Fibroblast of lung (primary cell): ENCODE data around the gene LUC7L.

ENCODE experiments used
- EZH2 ChIP-seq: IDR thresholded peaks from 2 replicates; pipeline ENCODE4 v1.5.1; 2012; ENCODE audit warnings: low read length, control low read depth, mild to moderate bottlenecking; ENCODE audit errors: missing control alignments
- TF ChIP-seq, protein P1 (sequence below), 2 donors: IDR thresholded peaks in 1 of 2; conservative IDR thresholded peaks in 1 of 2; 1 replicate in 1 of 2; 2 replicates in 1 of 2; pipeline ENCODE4 v1.5.1; 2011 to 2012; ENCODE audit warnings: low read length in 2 of 2, control low read depth in 1 of 2, inconsistent platforms in 1 of 2, low read depth in 1 of 2, mild to moderate bottlenecking in 1 of 2

- TF ChIP-seq, protein P1, sequence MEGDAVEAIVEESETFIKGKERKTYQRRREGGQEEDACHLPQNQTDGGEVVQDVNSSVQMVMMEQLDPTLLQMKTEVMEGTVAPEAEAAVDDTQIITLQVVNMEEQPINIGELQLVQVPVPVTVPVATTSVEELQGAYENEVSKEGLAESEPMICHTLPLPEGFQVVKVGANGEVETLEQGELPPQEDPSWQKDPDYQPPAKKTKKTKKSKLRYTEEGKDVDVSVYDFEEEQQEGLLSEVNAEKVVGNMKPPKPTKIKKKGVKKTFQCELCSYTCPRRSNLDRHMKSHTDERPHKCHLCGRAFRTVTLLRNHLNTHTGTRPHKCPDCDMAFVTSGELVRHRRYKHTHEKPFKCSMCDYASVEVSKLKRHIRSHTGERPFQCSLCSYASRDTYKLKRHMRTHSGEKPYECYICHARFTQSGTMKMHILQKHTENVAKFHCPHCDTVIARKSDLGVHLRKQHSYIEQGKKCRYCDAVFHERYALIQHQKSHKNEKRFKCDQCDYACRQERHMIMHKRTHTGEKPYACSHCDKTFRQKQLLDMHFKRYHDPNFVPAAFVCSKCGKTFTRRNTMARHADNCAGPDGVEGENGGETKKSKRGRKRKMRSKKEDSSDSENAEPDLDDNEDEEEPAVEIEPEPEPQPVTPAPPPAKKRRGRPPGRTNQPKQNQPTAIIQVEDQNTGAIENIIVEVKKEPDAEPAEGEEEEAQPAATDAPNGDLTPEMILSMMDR (conservative IDR thresholded peaks at IDR 0.05 in 1 of 2, IDR thresholded peaks at IDR 0.05 in 1 of 2; ENCODE audit: low read depth in 1 of 2, low read length in 2 of 2), result no peak
- TF ChIP-seq EZH2, result no peak
Measured at GRCh38 chr16:193441-193840, 35.8 kb downstream of the LUC7L start.
